Stimulated activated naive CD8-positive, alpha-beta T cell treated with anti-CD3 and anti-CD28 coated beads, Interleukin-15, amount 100 ng/mL, for 72 hours (primary cell): ENCODE measurements around the gene MLC1.

Source experiments
- ATAC-seq: fragments of 150-1000 bp; cut with Tn5 transposase; 2 replicates; pipeline ENCODE4 v1.10.0; 2021; ENCODE audit warnings: mild to moderate bottlenecking, moderate library complexity
- DNase-seq, 2 donors: peaks; one replicate each; pipeline ENCODE4 v3.0.0; 2021 to 2022
- H3K27ac Mint-ChIP-seq, 2 donors: one replicate each; pipeline ENCODE4 v1.8.0; 2022; ENCODE audit warnings: mild to moderate bottlenecking in 2 of 2, mixed read lengths in 2 of 2, moderate library complexity in 2 of 2
- H3K27me3 Mint-ChIP-seq: one replicate; pipeline ENCODE4 v1.8.0; 2022; ENCODE audit warnings: mixed read lengths
- H3K4me1 Mint-ChIP-seq: one replicate; pipeline ENCODE4 v1.8.0; 2022; ENCODE audit warnings: mild to moderate bottlenecking, mixed read lengths
- H3K4me3 Mint-ChIP-seq, 2 donors: one replicate each; pipeline ENCODE4 v1.8.0; 2022; ENCODE audit warnings: mild to moderate bottlenecking in 2 of 2, mixed read lengths in 2 of 2, moderate library complexity in 1 of 2
- H3K9me3 Mint-ChIP-seq, 2 donors: one replicate each; pipeline ENCODE4 v1.8.0; 2022; ENCODE audit warnings: mixed read lengths in 2 of 2

Gene MLC1

GRCh38 chr22:50030297-50031188 lies 54.7 kb downstream of the MLC1 start:
- Mint-ChIP-seq H3K27ac (peak overlapping the region in 1 of 2 donors; percentile 42), H3K4me1 (peaks cover 44% of the 10 kb centered on the region), H3K9me3 (no peaks in the 10 kb centered on the region), H3K4me3 (peak overlapping the region; percentile 11 to 19), H3K27me3 (peaks cover 69% of the 10 kb centered on the region)
- peak; percentile 84 to 92 for DNase-seq
- peak; percentile 97 for ATAC-seq

GRCh38 chr22:50027639-50028537 lies 57.3 kb downstream of the MLC1 start:
- Mint-ChIP-seq H3K4me1 (peaks cover 41% of the 10 kb centered on the region), H3K27me3 (peaks cover 55% of the 10 kb centered on the region), H3K9me3 (no peaks in the 10 kb centered on the region), H3K4me3 (peak overlapping the region in 1 of 2 donors; percentile 63), H3K27ac (no peak overlapping the region)
- DNase-seq (peak in 1 of 2 donors; percentile 52), ATAC-seq (peak; percentile 27)

- H3K27ac Mint-ChIP-seq = no peak overlapping the region
- peaks cover 36% of the 10 kb centered on the region for H3K27me3 Mint-ChIP-seq
- ATAC-seq (no peak), DNase-seq (no peak)
- H3K9me3 Mint-ChIP-seq = no peaks in the 10 kb centered on the region
- H3K4me3 Mint-ChIP-seq = no peak overlapping the region
- H3K4me1 Mint-ChIP-seq = peaks cover 39% of the 10 kb centered on the region
Observed at GRCh38 chr22:50025993-50026392, 59.2 kb downstream of the MLC1 start.

DNA sequence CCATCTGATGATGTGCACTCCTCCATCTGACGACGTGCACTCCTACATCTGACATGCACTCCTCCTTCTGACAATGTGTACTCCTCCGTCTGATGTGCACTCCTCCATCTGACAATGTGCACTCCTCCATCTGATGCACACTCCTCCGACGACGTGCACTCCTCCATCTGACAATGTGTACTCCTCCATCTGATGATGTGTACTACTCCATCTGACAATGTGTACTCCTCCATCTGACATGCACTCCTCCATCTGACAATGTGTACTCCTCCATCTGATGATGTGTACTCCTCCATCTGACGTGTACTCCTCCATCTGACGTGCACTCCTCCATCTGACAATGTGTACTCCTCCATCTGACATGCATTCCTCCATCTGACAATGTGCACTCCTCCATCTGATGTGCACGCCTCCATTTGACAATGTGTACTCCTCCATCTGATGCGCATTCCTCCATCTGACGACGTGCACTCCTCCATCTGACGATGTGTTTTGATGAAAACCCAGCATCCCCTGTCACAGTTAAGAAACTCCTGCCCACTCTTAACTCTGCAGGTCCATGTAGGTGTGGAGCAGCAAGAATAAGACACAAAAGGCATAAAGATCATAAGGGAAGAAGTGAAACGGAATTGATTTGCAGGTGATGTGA lies 62.9 kb downstream of the MLC1 start:
- no peak for ATAC-seq
- H3K27me3 Mint-ChIP-seq = peaks cover 10% of the 10 kb centered on the region
- peaks cover 36% of the 10 kb centered on the region for H3K4me1 Mint-ChIP-seq
- no peak overlapping the region for H3K27ac Mint-ChIP-seq
- H3K9me3 Mint-ChIP-seq = peaks cover 0 to 5% of the 10 kb centered on the region in 2 donors
- H3K4me3 Mint-ChIP-seq = no peak overlapping the region
- no peak for DNase-seq

GRCh38 chr22:50020606-50021005 lies 64.6 kb downstream of the MLC1 start:
- peaks cover 10% of the 10 kb centered on the region for H3K27me3 Mint-ChIP-seq
- no peak for DNase-seq
- H3K4me1 Mint-ChIP-seq = peaks cover 52% of the 10 kb centered on the region
- ATAC-seq = no peak
- no peak overlapping the region for H3K27ac Mint-ChIP-seq
- no peak overlapping the region for H3K4me3 Mint-ChIP-seq
- peaks cover 0 to 5% of the 10 kb centered on the region in 2 donors for H3K9me3 Mint-ChIP-seq

- Mint-ChIP-seq H3K27me3 (peaks cover 3% of the 10 kb centered on the region), H3K4me3 (peak overlapping the region in 1 of 2 donors; percentile 80), H3K9me3 (peaks cover 0 to 5% of the 10 kb centered on the region in 2 donors), H3K27ac (no peak overlapping the region), H3K4me1 (peaks cover 47% of the 10 kb centered on the region)
- peak; percentile 14 for ATAC-seq
- DNase-seq = peak in 1 of 2 donors; percentile 44
Observed at GRCh38 chr22:50019316-50019715, 65.9 kb downstream of the MLC1 start.

DNA sequence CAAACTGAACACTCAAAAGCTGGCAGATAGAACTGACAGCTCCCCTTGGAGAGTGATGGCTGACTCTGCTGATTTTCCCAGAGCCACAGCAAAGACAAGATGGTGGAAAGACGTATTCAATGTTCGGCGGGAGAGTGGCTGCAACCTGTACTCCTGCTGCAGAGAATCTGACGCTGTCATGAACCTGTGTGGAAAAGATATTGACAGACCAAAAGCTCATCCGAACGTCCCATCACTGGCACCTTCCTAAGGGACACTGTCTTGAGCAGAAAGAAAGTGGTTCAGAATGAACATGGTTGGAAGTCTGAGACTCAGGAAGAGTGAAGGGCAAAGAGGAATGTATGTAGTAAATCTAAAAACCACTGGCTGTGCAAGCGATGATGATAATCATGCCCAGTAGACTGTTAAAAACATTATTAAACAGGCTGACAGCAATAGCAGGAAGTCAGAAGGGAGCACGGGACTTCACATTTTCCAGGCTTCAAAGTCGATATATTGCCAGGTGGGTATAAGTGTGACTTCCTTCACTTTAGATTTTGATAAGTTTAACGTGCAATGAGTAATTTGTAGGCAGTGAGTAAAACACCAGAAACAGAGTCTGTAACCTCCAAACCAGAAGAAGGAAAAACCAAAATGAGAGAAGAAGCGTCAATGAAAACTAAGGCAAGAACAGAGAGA lies 66.5 kb downstream of the MLC1 start:
- H3K27ac Mint-ChIP-seq = peak overlapping the region in 1 of 2 donors; percentile 87
- H3K9me3 Mint-ChIP-seq = peaks cover 0 to 5% of the 10 kb centered on the region in 2 donors
- H3K27me3 Mint-ChIP-seq = no peaks in the 10 kb centered on the region
- H3K4me3 Mint-ChIP-seq = peak overlapping the region; percentile 62 to 80
- ATAC-seq (peak; percentile 69), DNase-seq (peak; percentile 50 to 68)
- H3K4me1 Mint-ChIP-seq = peaks cover 52% of the 10 kb centered on the region

DNA sequence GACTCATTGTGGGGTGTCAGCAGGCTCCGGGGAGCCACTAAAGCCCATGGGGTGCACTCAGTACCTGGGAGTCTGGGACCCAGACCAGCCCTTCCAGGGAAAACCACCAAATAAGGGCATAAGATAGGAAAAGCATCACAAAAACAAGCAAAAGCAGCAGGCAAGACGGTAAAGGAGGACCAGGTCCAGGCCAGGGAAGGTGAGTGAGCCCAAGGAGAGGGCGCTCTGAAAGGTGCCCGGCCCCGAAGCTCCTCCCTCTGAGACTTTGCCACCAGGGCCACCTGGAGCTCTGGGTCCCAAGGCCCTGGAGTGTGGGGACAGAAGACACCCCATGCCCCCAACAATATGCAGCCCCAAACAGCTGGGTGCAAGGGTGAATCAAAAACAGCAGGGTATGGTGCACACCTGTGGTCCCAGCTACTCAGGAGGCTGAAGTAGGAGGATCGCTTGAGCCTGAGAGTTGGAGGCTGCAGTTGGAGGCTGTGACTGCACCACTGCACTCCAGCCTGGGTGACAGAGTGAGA lies 67.5 kb downstream of the MLC1 start:
- Mint-ChIP-seq H3K9me3 (peaks cover 0 to 5% of the 10 kb centered on the region in 2 donors), H3K27me3 (no peaks in the 10 kb centered on the region), H3K4me3 (peak overlapping the region; percentile 62 to 80), H3K27ac (peak overlapping the region; percentile 45 to 92), H3K4me1 (peaks cover 62% of the 10 kb centered on the region)
- ATAC-seq = no peak
- DNase-seq = peak in 1 of 2 donors; percentile 38

DNA sequence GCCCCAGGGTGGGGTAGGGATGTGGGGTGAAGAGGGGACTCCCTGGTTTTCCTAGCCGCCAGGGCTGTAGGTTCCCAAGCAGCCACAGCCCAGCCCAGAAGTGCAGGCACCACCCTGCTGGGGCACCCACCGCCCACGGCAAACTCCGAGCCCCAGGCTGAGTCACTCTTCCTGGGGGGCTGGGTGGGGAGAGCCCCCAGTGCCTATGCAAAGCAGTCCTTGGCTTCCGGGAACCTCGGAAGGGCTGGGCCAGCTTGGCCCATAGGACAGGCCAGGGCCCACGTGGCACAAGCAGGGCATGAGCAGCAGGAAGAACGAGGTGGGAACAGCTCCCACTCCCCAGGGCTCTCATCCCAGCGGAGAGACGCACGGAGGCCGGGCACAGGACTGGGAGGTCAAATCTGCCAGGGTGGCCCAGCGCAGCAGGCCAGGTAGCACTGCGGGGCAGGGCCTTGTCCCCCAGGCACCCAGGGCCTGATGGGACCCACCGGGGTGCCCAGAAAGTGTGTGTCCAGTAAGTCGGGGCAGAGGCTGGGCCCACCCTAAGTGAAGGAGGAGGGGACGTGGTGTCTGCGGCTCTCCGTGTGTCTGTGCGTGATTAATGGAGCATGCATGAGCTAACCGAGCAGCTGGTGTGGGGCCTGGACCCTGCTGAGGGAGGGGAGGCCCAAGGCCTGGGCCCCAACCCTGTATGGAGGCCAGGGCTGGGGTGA lies 68.1 kb downstream of the MLC1 start:
- Mint-ChIP-seq H3K4me1 (peaks cover 68% of the 10 kb centered on the region), H3K4me3 (peak overlapping the region; percentile 62 to 80), H3K27me3 (peaks cover 5% of the 10 kb centered on the region), H3K9me3 (peaks cover 0 to 5% of the 10 kb centered on the region in 2 donors), H3K27ac (peak overlapping the region; percentile 0 to 92)
- peak; percentile 69 to 94 for DNase-seq
- ATAC-seq = peak; percentile 84

DNA sequence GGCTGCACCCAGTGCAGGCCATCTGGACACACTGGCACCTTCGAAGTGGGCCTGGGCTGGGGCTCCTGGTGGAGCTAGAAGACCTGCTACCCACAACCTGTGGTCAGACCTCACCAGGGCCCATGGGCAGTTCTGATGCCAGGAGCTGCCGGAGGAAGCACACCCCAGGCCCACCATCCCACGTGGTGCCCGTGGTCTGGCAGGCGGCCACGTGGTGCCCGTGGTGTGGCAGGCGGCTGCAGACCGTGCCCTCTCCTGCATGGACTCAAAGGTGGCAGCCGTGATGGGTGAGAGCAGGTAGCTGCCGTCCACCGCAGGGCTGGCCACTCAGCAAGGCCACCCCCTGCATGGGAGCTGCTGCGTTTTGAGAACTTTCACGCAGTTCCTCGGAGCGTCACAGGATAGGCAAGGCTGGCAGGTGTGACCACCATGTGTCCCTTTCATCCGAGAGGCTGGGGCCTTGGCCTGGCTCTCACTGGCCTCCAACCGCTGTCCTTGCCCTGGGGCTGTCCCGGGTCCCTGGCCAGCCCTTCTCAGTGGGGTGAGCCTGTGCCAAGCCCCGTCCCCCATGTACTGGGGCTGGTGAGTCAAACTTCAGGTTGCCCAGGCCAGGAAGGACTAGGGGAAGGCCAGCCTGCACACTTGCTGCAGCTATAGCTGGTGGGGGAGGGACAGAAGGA lies 68.8 kb downstream of the MLC1 start:
- Mint-ChIP-seq H3K9me3 (peaks cover 0 to 5% of the 10 kb centered on the region in 2 donors), H3K4me1 (peaks cover 75% of the 10 kb centered on the region), H3K27ac (peak overlapping the region in 1 of 2 donors; percentile 0), H3K4me3 (peak overlapping the region; percentile 62 to 80), H3K27me3 (peaks cover 12% of the 10 kb centered on the region)
- no peak for ATAC-seq
- DNase-seq = no peak

- Mint-ChIP-seq H3K27ac (no peak overlapping the region), H3K9me3 (peaks cover 0 to 5% of the 10 kb centered on the region in 2 donors), H3K4me1 (peaks cover 82% of the 10 kb centered on the region), H3K4me3 (peak overlapping the region; percentile 62 to 80), H3K27me3 (peaks cover 18% of the 10 kb centered on the region)
- DNase-seq (no peak), ATAC-seq (no peak)
Observed at GRCh38 chr22:50015451-50016307, 69.5 kb downstream of the MLC1 start.

- peaks cover 0 to 5% of the 10 kb centered on the region in 2 donors for H3K9me3 Mint-ChIP-seq
- peak overlapping the region; percentile 68 to 80 for H3K4me3 Mint-ChIP-seq
- H3K27ac Mint-ChIP-seq = no peak overlapping the region
- ATAC-seq (no peak), DNase-seq (peak in 1 of 2 donors; percentile 9)
- peaks cover 82% of the 10 kb centered on the region for H3K4me1 Mint-ChIP-seq
- peaks cover 18% of the 10 kb centered on the region for H3K27me3 Mint-ChIP-seq
Observed at GRCh38 chr22:50014655-50015401, 70.4 kb downstream of the MLC1 start.
